Activated T-cell treated with anti-CD3 and anti-CD28 coated beads for 4 hours (primary cell): ENCODE measurements around the gene SAP30.

ENCODE experiments used
- DNase-seq: peaks from one replicate; pipeline ENCODE4 v3.0.0-alpha.2; 2020

Gene SAP30

GRCh38 chr4:173370477-173371291, at the start of gene SAP30:
TSS of gene SAP30 (plus strand) at chr4:173370954. CDS start at chr4:173371183, 229 bp downstream.
- peak; percentile 95 for DNase-seq

DNA sequence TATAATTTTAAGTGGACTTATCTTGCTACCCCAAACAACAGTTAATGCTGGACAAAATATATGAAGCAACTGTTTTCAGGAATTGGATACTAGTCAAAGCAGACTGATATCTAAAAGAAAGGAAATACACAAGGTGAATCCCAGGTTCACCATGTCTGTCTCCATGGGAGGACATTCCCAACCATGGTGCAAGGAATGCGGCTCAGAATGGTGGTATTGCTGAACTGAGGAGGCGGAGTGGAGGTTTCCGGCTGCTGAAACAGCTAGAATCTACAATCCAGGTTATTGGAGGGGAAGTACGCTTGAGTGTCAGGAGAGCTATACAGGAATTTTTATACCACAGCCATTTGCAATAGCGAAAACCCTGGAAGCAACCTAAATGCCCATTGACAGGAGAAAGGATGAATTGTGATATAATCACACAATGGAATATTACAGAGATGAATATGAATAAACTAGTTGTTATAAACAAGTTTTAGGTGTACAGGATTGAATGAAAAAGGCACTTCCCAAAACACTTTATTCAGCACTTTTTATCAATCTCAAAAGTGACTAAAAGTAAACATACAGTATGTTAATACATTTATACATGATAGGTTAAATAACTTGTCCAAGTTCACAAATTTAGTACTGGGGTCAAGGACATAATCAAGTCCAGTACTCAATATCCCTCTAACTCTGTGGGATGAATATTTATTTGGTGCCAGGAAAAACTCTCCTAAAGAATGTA, 45.6 kb upstream of the SAP30 start:
- DNase-seq = no peak

GRCh38 chr4:173328236-173328901, 42.4 kb upstream of the SAP30 start:
- no peak for DNase-seq

DNA sequence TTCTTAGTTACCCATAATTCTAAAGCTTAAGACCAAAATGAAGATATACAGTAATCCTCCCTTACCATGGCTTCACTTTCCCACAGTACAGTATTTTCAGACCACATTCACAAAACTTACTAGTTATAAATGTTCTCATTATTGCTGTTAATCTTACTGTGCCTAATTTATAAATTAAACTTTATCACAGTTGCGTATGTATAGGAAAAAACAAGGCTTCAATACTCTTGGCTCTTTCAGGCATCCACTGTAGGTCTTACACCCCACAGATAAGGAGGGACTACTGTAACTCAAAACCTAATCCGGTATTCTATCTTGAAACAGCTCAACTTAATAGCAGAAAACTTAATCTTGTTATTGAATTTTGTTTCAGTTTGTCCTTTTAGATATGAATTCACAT, 40.2 kb upstream of the SAP30 start:
- no peak for DNase-seq

GRCh38 chr4:173332021-173332487, 38.7 kb upstream of the SAP30 start:
- DNase-seq = no peak

GRCh38 chr4:173332963-173333657, 37.6 kb upstream of the SAP30 start:
- DNase-seq = no peak

DNA sequence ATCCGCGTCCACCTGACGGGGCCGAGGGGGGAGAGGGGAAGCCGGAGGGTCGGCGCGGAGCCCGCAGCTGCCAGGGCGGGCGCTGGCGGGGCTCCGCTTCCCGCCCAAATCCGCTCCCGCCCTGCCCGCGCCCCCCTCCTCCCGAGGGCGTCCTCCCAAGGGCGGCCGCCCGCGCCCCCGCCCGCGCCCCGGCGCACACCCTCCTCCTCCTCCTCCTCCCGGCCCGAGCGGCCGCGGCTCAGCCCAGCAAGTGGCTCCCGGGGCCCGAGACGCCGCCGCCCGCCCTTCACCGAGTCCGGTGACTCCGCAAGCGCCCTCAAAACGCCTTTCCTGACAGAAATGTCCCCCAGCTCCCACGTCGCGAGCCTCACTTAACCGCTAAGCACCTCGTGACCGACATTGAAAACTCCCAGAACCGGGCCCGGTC, 37.1 kb upstream of the SAP30 start:
- DNase-seq = peak; percentile 26

DNA sequence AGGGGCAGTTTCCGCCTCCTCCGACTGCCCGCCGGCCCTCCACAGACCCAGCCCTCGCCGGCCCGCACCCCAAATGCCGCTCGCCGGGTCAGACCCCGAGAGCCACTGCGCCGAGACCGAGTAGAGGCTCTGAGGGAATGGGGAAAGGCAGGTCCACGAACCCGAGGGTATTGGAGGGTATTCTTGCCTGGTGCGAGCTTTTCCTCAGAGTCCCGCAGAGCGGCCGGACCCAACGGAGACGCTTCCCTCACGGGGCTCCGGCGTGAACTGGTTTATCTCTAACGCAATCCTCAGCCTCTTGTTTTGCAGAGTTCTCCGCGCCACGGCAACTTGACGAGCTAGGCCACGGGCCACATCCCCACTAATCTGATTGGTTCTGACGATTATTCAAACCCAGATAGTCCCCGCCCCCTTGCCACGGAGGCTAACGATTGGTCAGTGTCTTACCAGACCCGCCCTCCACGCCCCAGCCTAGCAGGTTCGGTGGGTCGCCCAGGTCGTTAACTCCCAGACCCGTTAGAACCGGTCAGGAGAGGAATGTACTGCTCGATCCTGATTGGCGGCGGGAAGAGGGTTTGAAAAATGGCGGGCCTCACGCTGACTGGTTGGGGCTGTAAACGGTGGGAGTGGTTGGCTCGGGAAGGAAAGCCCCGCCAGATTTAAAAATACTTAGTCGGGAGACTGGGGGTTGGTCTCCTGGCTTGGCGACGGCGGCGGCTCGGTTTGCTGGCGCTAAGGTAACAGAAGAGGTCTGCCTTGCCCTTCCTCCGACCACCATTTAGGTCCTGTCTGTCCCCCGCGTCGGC, 36.5 kb upstream of the SAP30 start, which contains the start of gene HMGB2:
TSS of gene HMGB2 (minus strand) at position 274 of the 806 bp plus-strand sequence. CDS start 709 bp downstream, outside the sequence.
- DNase-seq = peak; percentile 100

DNA sequence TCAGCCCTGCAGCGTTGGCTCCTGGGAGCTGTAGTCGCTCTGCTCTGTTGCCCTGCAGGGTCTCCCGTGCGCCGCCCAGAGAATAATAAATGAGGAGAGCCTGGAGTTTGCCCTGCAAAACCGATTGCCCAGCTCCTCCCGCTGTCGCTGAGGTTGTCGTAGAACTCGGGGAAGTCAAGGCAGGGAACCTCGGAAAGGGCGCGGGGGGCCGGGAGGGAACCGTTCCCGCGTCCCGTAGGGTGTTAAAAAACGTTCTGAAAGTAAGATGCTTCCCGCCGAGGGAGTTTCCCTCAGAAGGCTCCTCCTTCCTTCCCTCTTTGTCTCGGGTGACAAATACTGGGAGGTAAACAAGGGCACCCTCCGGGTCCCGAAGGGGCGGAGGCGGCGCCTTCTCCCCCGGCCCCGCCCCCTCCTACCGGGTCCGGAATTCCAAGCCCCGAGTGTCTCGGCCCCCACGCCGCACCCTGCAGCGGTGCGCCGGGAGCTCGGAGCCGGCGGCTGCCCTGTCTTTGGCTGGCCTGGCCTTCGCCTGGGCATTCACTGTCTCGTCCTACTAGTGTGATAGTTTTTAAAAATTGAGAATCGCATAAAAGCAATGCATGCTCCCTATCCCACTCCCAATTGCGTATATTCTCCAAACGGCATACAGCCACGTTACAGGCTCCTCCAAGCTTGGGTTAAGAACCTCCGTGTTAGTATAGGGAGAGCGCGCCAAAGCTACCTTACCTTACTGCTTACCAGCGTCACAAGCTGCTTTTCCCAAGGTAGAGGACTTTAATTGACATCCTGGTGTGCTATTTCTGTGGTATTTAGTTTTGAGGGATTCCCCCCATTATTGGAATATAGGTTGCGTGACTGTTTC, 35.6 kb upstream of the SAP30 start:
- DNase-seq = no peak

- DNase-seq = no peak
Measured at GRCh38 chr4:173337463-173337862, 33.3 kb upstream of the SAP30 start.

- no peak for DNase-seq
Measured at GRCh38 chr4:173343832-173344397, 26.8 kb upstream of the SAP30 start.

DNA sequence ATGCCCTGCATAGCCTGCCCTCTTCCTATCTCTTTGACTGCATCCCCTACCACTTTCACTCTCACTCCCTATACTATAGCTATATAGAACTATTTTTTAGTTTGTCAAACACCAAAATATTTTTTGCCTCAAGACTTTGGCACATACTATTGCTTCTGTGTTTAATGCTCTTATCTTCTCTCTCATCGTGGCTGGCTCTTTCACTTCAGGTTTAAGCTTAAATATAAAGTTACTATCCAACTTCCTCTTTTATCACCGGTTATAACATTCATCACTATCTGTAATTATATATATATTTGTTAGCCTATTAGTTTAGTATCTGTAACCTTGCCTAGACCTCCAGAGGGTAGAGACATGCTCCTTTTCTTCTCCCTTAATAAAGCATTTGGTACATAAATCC, 25.1 kb upstream of the SAP30 start:
- DNase-seq = no peak

GRCh38 chr4:173346074-173346473, 24.7 kb upstream of the SAP30 start:
- DNase-seq = no peak

GRCh38 chr4:173347467-173347866, 23.3 kb upstream of the SAP30 start:
- no peak for DNase-seq

DNA sequence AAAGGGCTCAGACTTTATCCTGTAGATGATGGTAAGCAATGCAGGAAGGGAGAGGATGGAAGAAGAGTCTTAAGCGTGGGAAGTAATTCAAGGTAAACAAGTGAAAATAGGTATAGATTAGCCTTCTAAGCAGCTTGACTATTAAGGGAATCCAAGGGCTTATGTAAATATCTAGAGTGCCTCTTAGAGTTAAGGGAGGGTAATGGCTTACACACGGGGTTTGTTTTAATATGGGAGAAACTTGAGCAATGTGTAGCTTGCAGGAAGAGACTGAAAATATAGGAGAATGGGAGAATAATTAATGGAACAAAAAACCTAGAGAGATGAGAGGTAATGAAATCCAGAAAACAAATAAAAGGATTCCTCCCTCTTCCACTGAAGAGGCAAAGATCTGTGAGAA, 12.8 kb upstream of the SAP30 start:
- no peak for DNase-seq

GRCh38 chr4:173360587-173361221, 10.1 kb upstream of the SAP30 start:
- no peak for DNase-seq

DNA sequence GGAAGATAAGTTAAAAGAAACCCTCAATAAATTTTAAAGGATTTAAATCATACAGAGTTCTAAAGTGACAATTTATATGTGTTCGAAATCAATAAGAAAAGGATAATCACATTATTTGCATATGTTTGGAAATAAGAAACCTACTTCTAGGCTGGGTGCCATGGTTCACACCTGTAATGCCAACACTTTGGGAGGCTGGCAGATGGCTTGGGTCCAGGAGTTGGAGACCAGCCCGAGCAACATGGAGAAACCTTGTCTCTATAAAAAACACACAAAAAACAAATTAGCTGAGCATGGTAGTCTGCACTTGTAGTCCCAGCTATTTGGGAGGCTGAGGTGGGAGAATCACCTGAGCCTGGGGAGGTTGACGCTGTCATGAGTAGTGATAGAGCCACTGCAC, 8.1 kb upstream of the SAP30 start:
- DNase-seq = no peak

DNA sequence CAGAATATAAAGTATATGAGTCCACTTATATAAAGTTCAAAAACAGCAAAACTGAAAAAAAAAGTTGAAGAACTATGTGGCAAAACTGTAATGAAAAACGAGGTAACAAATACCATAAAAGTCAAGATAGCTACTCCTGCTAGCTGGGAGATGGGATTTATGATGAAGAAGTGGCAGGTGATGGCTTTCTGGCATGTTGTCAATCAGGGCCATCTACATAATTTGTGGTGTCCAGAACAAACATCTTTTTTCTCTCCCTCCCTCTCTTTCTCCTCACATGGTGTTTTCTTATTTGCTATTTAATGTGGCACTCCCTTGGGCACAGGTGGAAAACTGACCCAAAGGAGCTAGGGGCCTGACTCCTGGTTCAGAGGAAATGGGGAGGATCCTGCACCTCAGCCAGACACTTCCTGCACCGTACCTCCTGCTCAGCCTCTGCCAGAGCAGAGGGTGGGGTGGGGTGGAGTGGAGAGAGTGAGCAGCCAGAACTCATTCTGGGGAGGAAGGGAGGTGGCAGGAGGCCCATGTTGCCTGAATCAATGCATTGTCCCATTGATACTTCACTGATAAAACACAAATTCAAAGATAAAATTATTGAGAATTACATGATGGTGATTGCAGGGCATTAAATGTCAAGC, 5.3 kb upstream of the SAP30 start:
- no peak for DNase-seq

GRCh38 chr4:173367285-173367684, 3.5 kb upstream of the SAP30 start:
- DNase-seq = no peak

DNA sequence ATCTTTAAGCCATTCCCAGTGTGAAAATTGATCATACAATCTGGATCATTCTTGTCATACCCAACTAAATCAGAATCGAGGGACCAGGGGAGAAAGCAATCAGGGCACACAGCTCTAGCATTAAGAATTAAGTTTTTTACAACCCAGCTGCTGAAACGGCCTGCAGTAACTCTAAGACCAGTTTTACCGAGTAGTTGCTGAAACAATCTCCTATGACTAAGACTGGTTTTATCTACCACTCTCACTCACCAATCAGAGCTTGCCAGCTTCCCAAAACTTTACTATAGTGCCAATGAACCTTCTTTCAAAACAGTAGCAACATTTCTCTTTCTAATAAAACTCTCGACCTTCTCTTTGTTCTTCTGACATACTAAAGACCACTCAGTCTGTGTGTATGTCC, 2.8 kb upstream of the SAP30 start:
- no peak for DNase-seq
